Measurements from ENCODE around the gene PUM2. TPM values are rescaled to one million over a fixed set of nuclear protein-coding genes. Genes with fewer than 3 reads are reported as not detected.

PUM2 gene
- total and polyA plus RNA-seq, 4 donors = 27.4 to 145 (median 51.0) TPM

- Histone ChIP-seq H3K27ac (ENCODE audit: low read depth in 1 of 2, low read length in 1 of 2) (no peak overlapping the region), H3K9me3 (ENCODE audit: control insufficient read depth in 4 of 4, insufficient read depth in 3 of 4, low read length in 3 of 4) (no peaks in the 10 kb centered on the region), H3K4me3 (peak overlapping the region; percentile 99), H3K27me3 (ENCODE audit: control insufficient read depth in 3 of 3, insufficient read depth in 3 of 3, low read length in 2 of 3) (no peaks in the 10 kb centered on the region), H3K9ac (ENCODE audit: insufficient read depth in 1 of 2, low read length in 2 of 2) (peak overlapping the region; percentile 74 to 78), H3K4me1 (ENCODE audit: control insufficient read depth in 5 of 5, insufficient read depth in 5 of 5, low read length in 5 of 5) (peaks cover 11 to 52% (median 28%) of the 10 kb centered on the region in 5 donors), H3K36me3 (ENCODE audit: control insufficient read depth in 4 of 4, insufficient read depth in 4 of 4, low read length in 4 of 4) (peaks cover 0 to 3% (median 0%) of the 10 kb centered on the region in 4 donors)
- ATAC-seq (ENCODE audit: insufficient read depth, low FRiP score) (no peak), DNase-seq (peak in 1 of 3 donors; percentile 34)
- WGBS, 2 donors = 4% methylated on average over 5 of the region's 5 CpGs
- TF ChIP-seq CTCF (IDR thresholded peaks at IDR 0.05; ENCODE audit: control extremely low read depth, extremely low read depth) = no peak
These were observed 1.1 kb downstream of the PUM2 start for GRCh38 chr2:20349513-20349921.

- 59 to 84% methylated on average over 17 of the region's 17 CpGs for WGBS, 2 donors
- H3K4me3 ChIP-seq = no peak overlapping the region
- H3K27ac ChIP-seq (ENCODE audit: low read depth in 1 of 2, low read length in 1 of 2) = no peak overlapping the region
- no peak for ATAC-seq (ENCODE audit: insufficient read depth, low FRiP score)
- peaks cover 14 to 52% (median 28%) of the 10 kb centered on the region in 5 donors for H3K4me1 ChIP-seq (ENCODE audit: control insufficient read depth in 5 of 5, insufficient read depth in 5 of 5, low read length in 5 of 5)
- peaks cover 0 to 3% (median 0%) of the 10 kb centered on the region in 4 donors for H3K36me3 ChIP-seq (ENCODE audit: control insufficient read depth in 4 of 4, insufficient read depth in 4 of 4, low read length in 4 of 4)
- DNase-seq = no peak
- no peaks in the 10 kb centered on the region for H3K27me3 ChIP-seq (ENCODE audit: control insufficient read depth in 3 of 3, insufficient read depth in 3 of 3, low read length in 2 of 3)
- no peaks in the 10 kb centered on the region for H3K9me3 ChIP-seq (ENCODE audit: control insufficient read depth in 4 of 4, insufficient read depth in 3 of 4, low read length in 3 of 4)
- no peak overlapping the region for H3K9ac ChIP-seq (ENCODE audit: insufficient read depth in 1 of 2, low read length in 2 of 2)
- no peak for TF ChIP-seq CTCF (IDR thresholded peaks at IDR 0.05; ENCODE audit: control extremely low read depth, extremely low read depth)
These were observed 2.1 kb downstream of the PUM2 start for GRCh38 chr2:20348542-20348941.

GRCh38 chr2:20346565-20347381 is 3.9 kb downstream of the PUM2 start:
- Histone ChIP-seq H3K36me3 (ENCODE audit: control insufficient read depth in 4 of 4, insufficient read depth in 4 of 4, low read length in 4 of 4) (peaks cover 0 to 3% (median 0%) of the 10 kb centered on the region in 4 donors), H3K27ac (ENCODE audit: low read depth in 1 of 2, low read length in 1 of 2) (no peak overlapping the region), H3K27me3 (ENCODE audit: control insufficient read depth in 3 of 3, insufficient read depth in 3 of 3, low read length in 2 of 3) (no peaks in the 10 kb centered on the region), H3K4me3 (no peak overlapping the region), H3K9me3 (ENCODE audit: control insufficient read depth in 4 of 4, insufficient read depth in 3 of 4, low read length in 3 of 4) (no peaks in the 10 kb centered on the region), H3K4me1 (ENCODE audit: control insufficient read depth in 5 of 5, insufficient read depth in 5 of 5, low read length in 5 of 5) (peaks cover 12 to 39% (median 26%) of the 10 kb centered on the region in 5 donors), H3K9ac (ENCODE audit: insufficient read depth in 1 of 2, low read length in 2 of 2) (peak overlapping the region in 1 of 2 donors; percentile 34)
- peak in 2 of 3 donors; percentile 45 to 52 for DNase-seq
- ATAC-seq (ENCODE audit: insufficient read depth, low FRiP score) = no peak
- WGBS, 2 donors = 52 to 68% methylated on average over 5 of the region's 5 CpGs
- no peak for TF ChIP-seq CTCF (IDR thresholded peaks at IDR 0.05; ENCODE audit: control extremely low read depth, extremely low read depth)

Data from lung (tissue), 12 donors.